HL-60 (cell line): Measurements from ENCODE around the gene MAPKAPK5.
A peak's percentile ranks its signal among the peaks of the same experiment; 100 is the strongest.
"Not testable (repeated sequence)": the region's sequence is repeated elsewhere in the genome, so short reads cannot be mapped to it uniquely, and the experiment has no call there.

ENCODE experiments used
- DNase-seq, 2 experiments: peaks; one replicate each; pipeline ENCODE4 v3.0.0-alpha.2; 2010 to 2020; ENCODE audit warnings: low read depth in 1 of 2, low spot score in 1 of 2
- H3K27ac ChIP-seq: fragments of 250-450 bp; sonication (Bioruptor Pico); replicated peaks from 2 replicates; pipeline ENCODE4 v1.5.1; 2020; ENCODE audit warnings: mild to moderate bottlenecking, moderate library complexity
- H3K27me3 ChIP-seq: fragments of 250-450 bp; sonication (Bioruptor Pico); 2 replicates; pipeline ENCODE4 v1.5.1; 2021; ENCODE audit warnings: mild to moderate bottlenecking, moderate library complexity; ENCODE audit not compliant: insufficient read depth, poor library complexity, severe bottlenecking
- H3K4me3 ChIP-seq: replicated peaks from 2 replicates; pipeline ENCODE4 v1.5.1; 2011; ENCODE audit warnings: mild to moderate bottlenecking, control low read depth, low read length; ENCODE audit not compliant: insufficient read depth
- CTCF ChIP-seq: IDR thresholded peaks from one replicate; pipeline ENCODE4 v1.5.1; 2011; ENCODE audit warnings: low read length, control low read depth, inconsistent platforms; ENCODE audit not compliant: insufficient read depth
- GABPA ChIP-seq: IDR thresholded peaks from 2 replicates; pipeline ENCODE4 v1.6.1; 2012; ENCODE audit warnings: low read depth
- POLR2AphosphoS5 ChIP-seq: IDR thresholded peaks from 2 replicates; pipeline ENCODE4 v1.6.1; 2012; ENCODE audit warnings: low read depth
- REST ChIP-seq: IDR thresholded peaks from 2 replicates; pipeline ENCODE4 v1.6.1; 2012; ENCODE audit warnings: low read depth; ENCODE audit not compliant: insufficient replicate concordance
- SPI1 ChIP-seq: IDR thresholded peaks from 2 replicates; pipeline ENCODE4 v1.6.1; 2012; ENCODE audit warnings: low read depth, mild to moderate bottlenecking, borderline replicate concordance

Gene MAPKAPK5

GRCh38 chr12:111827907-111828306 is 14.1 kb upstream of the MAPKAPK5 start:
- H3K4me3 ChIP-seq: no peak overlapping the region
- H3K27ac ChIP-seq: no peak overlapping the region
- no peaks in the 10 kb centered on the region for H3K27me3 ChIP-seq
- TF ChIP-seq REST (no peak), SPI1 (no peak), POLR2AphosphoS5 (no peak), CTCF (no peak), GABPA (no peak)
- no peak for DNase-seq

GRCh38 chr12:111828338-111828979 is 13.6 kb upstream of the MAPKAPK5 start:
- TF ChIP-seq SPI1 (no peak), REST (no peak), CTCF (no peak), POLR2AphosphoS5 (no peak), GABPA (no peak)
- no peaks in the 10 kb centered on the region for H3K27me3 ChIP-seq
- DNase-seq: no peak
- H3K27ac ChIP-seq: no peak overlapping the region
- H3K4me3 ChIP-seq: no peak overlapping the region

- H3K27ac ChIP-seq, DNase-seq, H3K4me3 ChIP-seq, H3K27me3 ChIP-seq: not testable (repeated sequence)
These were observed 12.4 kb upstream of the MAPKAPK5 start for GRCh38 chr12:111829635-111830034.

GRCh38 chr12:111834740-111835386 is 7.2 kb upstream of the MAPKAPK5 start:
- H3K27me3 ChIP-seq: not testable (repeated sequence)
- TF ChIP-seq SPI1 (peak; percentile 14; the same call in 1 of the 2 replicates), POLR2AphosphoS5 (peak; percentile 49), REST (peak; percentile 44)
- DNase-seq: peak; percentile 62 to 77
- Histone ChIP-seq H3K4me3 (peak overlapping the region; percentile 45), H3K27ac (peak overlapping the region; percentile 76)

- Histone ChIP-seq H3K27ac (peak overlapping the region; percentile 76), H3K4me3 (peak overlapping the region; percentile 45; the same call in 1 of the 2 replicates)
- not testable (repeated sequence) for DNase-seq, H3K27me3 ChIP-seq
These were observed 6.4 kb upstream of the MAPKAPK5 start for GRCh38 chr12:111835531-111836181.
